HepG2 (cell line): ENCODE data around the gene CCL22. TPM values are rescaled to one million over a fixed set of nuclear protein-coding genes. Genes with fewer than 3 reads are reported as not detected.
A peak's percentile ranks its signal among the peaks of the same experiment; 100 is the strongest.

ENCODE experiments used
- AGO1 ChIP-seq: fragments of 200-400 bp; formaldehyde crosslinking; IDR thresholded peaks from 2 replicates; pipeline ENCODE4 v1.6.1; 2017; ENCODE audit warnings: mild to moderate bottlenecking, low read depth, low read length, moderate library complexity; ENCODE audit not compliant: poor library complexity, severe bottlenecking
- CC2D1A ChIP-seq: sonication (generic); formaldehyde crosslinking; IDR thresholded peaks from 2 replicates; pipeline ENCODE4 v1.8.1; 2023; ENCODE audit warnings: mild to moderate bottlenecking, missing genetic modification reagents
- GZF1 ChIP-seq: sonication (generic); formaldehyde crosslinking; IDR thresholded peaks from 2 replicates; pipeline ENCODE4 v1.5.1; 2020; ENCODE audit warnings: mild to moderate bottlenecking, missing genetic modification reagents
- HDAC2 ChIP-seq: sonication (generic); formaldehyde crosslinking; IDR thresholded peaks from 2 replicates; pipeline ENCODE4 v1.4.0; 2020; ENCODE audit warnings: missing genetic modification reagents
- NRL ChIP-seq: sonication (generic); formaldehyde crosslinking; IDR thresholded peaks from 2 replicates; pipeline ENCODE4 v1.5.0; 2020; ENCODE audit warnings: missing genetic modification reagents, mild to moderate bottlenecking, moderate library complexity, borderline replicate concordance
- POLR2G ChIP-seq: fragments of 200-400 bp; formaldehyde crosslinking; IDR thresholded peaks from 2 replicates; pipeline ENCODE4 v1.6.1; 2018; ENCODE audit warnings: mild to moderate bottlenecking, low read depth, low read length, moderate library complexity
- PPARG ChIP-seq: conservative IDR thresholded peaks from 2 replicates; pipeline ENCODE4 v1.6.1; 2016; ENCODE audit warnings: missing biosample characterization, missing genetic modification reagents
- SALL1 ChIP-seq: sonication (generic); formaldehyde crosslinking; IDR thresholded peaks from 2 replicates; pipeline ENCODE4 v1.8.0; 2022; ENCODE audit warnings: mild to moderate bottlenecking, missing genetic modification reagents
- ZFY ChIP-seq: sonication (generic); formaldehyde crosslinking; IDR thresholded peaks from 2 replicates; pipeline ENCODE4 v1.4.0; 2020; ENCODE audit warnings: missing genetic modification reagents
- ZKSCAN5 ChIP-seq: sonication (generic); formaldehyde crosslinking; IDR thresholded peaks from 2 replicates; pipeline ENCODE4 v1.5.1; 2020; ENCODE audit warnings: mild to moderate bottlenecking, missing genetic modification reagents
- ZNF530 ChIP-seq: sonication (generic); formaldehyde crosslinking; IDR thresholded peaks from 2 replicates; pipeline ENCODE4 v1.5.0; 2020; ENCODE audit warnings: low read depth, mild to moderate bottlenecking, missing genetic modification reagents
- ZNF552 ChIP-seq: sonication (generic); formaldehyde crosslinking; IDR thresholded peaks from 2 replicates; pipeline ENCODE4 v1.9.0; 2022; ENCODE audit warnings: missing genetic modification reagents, mild to moderate bottlenecking, borderline replicate concordance
- ZNF629 ChIP-seq: sonication (generic); formaldehyde crosslinking; conservative IDR thresholded peaks from 2 replicates; pipeline ENCODE4 v1.5.0; 2020; ENCODE audit warnings: missing genetic modification reagents
- polyA plus RNA-seq, 8 experiments: library from polyadenylated mRNA; depleted of rRNA in 3 of 8; stranded (reverse) in 7 of 8; unstranded in 1 of 8; fragments of >200 nt; fragmentation: Illumina TruSeq in 4 of 8; extraction: Trizol in 4 of 8; gene quantifications; 2 replicates each; pipeline versions ENCODE4 v1.2.1 to v1.2.3, GENCODE V29; 2011 to 2016; ENCODE audit warnings: low read depth in 4 of 8, missing spikeins in 1 of 8, mixed read lengths in 1 of 8; ENCODE audit not compliant: insufficient read depth in 1 of 8
- total RNA-seq, 5 experiments: library from RNA; depleted of rRNA; stranded (reverse); fragments of >200 nt; fragmentation: Illumina TruSeq; extraction: Trizol; gene quantifications; 2 replicates each; pipeline ENCODE4 v1.2.3, GENCODE V29; 2016; ENCODE audit warnings: low read depth in 1 of 5
- TF ChIP-seq, protein P1 (sequence below): sonication (generic); formaldehyde crosslinking; IDR thresholded peaks from 2 replicates; pipeline ENCODE4 v1.9.0; 2021; ENCODE audit warnings: mild to moderate bottlenecking, missing genetic modification reagents
- TF ChIP-seq, protein P2 (sequence below): IDR thresholded peaks from 2 replicates; pipeline ENCODE4 v1.6.1; 2016
- TF ChIP-seq, protein P3 (sequence below): sonication (generic); formaldehyde crosslinking; IDR thresholded peaks from 2 replicates; pipeline ENCODE4 v1.8.1; 2022; ENCODE audit warnings: mild to moderate bottlenecking, missing genetic modification reagents
- TF ChIP-seq, protein P4 (sequence below): sonication (generic); formaldehyde crosslinking; IDR thresholded peaks from 2 replicates; pipeline ENCODE4 v1.8.0; 2022; ENCODE audit warnings: low read depth, missing genetic modification reagents
- TF ChIP-seq, protein P5 (sequence below): IDR thresholded peaks from 2 replicates; pipeline ENCODE4 v1.6.1; 2016

Gene CCL22
- total and polyA plus RNA-seq, 2 of the 13 experiments (the other 11 are each of a cell fraction or from before 2014, with no cell fraction given), result not detected

DNA sequence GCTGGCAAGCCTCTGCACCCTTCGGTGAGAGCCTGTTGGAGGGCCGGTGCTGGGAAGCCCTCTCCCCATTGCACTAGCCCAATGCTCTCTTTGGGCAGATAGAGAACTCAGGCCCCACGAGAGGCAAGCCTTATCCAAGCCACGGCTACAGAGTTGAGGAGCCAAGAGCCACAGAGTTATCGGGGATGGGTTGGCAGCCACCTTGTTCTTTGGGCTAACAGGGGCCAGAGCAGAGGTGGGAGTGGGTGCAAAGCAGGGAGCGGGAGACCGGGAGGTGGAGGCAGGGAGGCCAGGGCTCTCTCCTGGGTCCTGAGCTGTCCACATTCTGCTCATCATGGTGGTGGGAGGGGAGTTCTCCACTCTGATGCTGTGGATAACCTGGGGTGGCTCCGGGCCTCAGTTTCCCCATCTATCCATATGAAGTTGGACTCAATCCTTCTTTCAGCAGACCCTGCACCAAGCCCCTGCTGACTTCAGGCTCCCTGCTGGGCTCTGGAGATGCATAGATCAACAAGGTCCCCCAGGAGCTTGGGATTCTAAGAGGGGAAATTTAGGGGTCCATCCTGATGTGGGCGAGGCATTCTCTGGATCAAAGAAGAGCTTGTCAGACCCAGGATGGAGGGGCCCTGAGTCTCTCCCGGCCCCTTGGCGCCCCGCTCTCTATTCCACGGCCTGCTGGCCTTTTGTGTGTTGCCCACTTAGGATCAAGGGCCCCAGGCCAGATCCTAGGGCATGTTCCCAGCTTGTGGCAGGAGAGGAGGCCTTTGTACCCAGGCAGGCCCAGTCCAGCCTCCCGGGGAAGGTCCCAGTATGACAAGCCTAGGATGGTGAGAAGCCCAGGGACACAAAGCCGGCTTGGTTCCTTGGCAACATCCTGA, 13.2 kb downstream of the CCL22 start (continued):
- TF ChIP-seq ZNF530 (CRISPR knock-in tag) (peak; percentile 44; the same call in 1 of the 2 replicates), ZKSCAN5 (CRISPR knock-in tag) (no peak), ZFY (CRISPR knock-in tag) (peak; percentile 67), ZNF552 (CRISPR knock-in tag) (no peak), POLR2G (no peak), PPARG (CRISPR knock-in tag) (no peak), HDAC2 (no peak), SALL1 (CRISPR knock-in tag) (no peak), ZNF629 (CRISPR knock-in tag) (no peak), NRL (CRISPR knock-in tag) (no peak), GZF1 (CRISPR knock-in tag) (no peak), CC2D1A (CRISPR knock-in tag) (no peak), AGO1 (no peak)
- TF ChIP-seq, protein P1, sequence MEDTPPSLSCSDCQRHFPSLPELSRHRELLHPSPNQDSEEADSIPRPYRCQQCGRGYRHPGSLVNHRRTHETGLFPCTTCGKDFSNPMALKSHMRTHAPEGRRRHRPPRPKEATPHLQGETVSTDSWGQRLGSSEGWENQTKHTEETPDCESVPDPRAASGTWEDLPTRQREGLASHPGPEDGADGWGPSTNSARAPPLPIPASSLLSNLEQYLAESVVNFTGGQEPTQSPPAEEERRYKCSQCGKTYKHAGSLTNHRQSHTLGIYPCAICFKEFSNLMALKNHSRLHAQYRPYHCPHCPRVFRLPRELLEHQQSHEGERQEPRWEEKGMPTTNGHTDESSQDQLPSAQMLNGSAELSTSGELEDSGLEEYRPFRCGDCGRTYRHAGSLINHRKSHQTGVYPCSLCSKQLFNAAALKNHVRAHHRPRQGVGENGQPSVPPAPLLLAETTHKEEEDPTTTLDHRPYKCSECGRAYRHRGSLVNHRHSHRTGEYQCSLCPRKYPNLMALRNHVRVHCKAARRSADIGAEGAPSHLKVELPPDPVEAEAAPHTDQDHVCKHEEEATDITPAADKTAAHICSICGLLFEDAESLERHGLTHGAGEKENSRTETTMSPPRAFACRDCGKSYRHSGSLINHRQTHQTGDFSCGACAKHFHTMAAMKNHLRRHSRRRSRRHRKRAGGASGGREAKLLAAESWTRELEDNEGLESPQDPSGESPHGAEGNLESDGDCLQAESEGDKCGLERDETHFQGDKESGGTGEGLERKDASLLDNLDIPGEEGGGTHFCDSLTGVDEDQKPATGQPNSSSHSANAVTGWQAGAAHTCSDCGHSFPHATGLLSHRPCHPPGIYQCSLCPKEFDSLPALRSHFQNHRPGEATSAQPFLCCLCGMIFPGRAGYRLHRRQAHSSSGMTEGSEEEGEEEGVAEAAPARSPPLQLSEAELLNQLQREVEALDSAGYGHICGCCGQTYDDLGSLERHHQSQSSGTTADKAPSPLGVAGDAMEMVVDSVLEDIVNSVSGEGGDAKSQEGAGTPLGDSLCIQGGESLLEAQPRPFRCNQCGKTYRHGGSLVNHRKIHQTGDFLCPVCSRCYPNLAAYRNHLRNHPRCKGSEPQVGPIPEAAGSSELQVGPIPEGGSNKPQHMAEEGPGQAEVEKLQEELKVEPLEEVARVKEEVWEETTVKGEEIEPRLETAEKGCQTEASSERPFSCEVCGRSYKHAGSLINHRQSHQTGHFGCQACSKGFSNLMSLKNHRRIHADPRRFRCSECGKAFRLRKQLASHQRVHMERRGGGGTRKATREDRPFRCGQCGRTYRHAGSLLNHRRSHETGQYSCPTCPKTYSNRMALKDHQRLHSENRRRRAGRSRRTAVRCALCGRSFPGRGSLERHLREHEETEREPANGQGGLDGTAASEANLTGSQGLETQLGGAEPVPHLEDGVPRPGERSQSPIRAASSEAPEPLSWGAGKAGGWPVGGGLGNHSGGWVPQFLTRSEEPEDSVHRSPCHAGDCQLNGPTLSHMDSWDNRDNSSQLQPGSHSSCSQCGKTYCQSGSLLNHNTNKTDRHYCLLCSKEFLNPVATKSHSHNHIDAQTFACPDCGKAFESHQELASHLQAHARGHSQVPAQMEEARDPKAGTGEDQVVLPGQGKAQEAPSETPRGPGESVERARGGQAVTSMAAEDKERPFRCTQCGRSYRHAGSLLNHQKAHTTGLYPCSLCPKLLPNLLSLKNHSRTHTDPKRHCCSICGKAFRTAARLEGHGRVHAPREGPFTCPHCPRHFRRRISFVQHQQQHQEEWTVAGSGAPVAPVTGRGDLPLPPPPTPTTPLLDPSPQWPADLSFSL (CRISPR knock-in tag), result 0 out of 2 replicates have a peak, but pooled peaks have one; percentile 60
- TF ChIP-seq, protein P2, sequence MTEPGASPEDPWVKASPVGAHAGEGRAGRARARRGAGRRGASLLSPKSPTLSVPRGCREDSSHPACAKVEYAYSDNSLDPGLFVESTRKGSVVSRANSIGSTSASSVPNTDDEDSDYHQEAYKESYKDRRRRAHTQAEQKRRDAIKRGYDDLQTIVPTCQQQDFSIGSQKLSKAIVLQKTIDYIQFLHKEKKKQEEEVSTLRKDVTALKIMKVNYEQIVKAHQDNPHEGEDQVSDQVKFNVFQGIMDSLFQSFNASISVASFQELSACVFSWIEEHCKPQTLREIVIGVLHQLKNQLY (CRISPR knock-in tag), result peak; percentile 37; the same call in 1 of the 2 replicates
- TF ChIP-seq, protein P3, sequence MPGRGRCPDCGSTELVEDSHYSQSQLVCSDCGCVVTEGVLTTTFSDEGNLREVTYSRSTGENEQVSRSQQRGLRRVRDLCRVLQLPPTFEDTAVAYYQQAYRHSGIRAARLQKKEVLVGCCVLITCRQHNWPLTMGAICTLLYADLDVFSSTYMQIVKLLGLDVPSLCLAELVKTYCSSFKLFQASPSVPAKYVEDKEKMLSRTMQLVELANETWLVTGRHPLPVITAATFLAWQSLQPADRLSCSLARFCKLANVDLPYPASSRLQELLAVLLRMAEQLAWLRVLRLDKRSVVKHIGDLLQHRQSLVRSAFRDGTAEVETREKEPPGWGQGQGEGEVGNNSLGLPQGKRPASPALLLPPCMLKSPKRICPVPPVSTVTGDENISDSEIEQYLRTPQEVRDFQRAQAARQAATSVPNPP, result no peak
- TF ChIP-seq, protein P4, sequence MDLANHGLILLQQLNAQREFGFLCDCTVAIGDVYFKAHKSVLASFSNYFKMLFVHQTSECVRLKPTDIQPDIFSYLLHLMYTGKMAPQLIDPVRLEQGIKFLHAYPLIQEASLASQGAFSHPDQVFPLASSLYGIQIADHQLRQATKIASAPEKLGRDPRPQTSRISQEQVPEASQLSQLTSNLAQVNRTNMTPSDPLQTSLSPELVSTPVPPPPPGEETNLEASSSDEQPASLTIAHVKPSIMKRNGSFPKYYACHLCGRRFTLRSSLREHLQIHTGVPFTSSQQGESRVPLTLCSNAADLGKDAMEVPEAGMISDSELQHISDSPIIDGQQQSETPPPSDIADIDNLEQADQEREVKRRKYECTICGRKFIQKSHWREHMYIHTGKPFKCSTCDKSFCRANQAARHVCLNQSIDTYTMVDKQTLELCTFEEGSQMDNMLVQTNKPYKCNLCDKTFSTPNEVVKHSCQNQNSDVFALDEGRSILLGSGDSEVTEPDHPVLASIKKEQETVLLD, result no peak
- TF ChIP-seq, protein P5, sequence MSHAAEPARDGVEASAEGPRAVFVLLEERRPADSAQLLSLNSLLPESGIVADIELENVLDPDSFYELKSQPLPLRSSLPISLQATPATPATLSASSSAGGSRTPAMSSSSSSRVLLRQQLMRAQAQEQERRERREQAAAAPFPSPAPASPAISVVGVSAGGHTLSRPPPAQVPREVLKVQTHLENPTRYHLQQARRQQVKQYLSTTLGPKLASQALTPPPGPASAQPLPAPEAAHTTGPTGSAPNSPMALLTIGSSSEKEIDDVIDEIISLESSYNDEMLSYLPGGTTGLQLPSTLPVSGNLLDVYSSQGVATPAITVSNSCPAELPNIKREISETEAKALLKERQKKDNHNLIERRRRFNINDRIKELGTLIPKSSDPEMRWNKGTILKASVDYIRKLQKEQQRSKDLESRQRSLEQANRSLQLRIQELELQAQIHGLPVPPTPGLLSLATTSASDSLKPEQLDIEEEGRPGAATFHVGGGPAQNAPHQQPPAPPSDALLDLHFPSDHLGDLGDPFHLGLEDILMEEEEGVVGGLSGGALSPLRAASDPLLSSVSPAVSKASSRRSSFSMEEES (CRISPR knock-in tag), result no peak
